ENCODE results near the gene ARHGAP9. TPM values are rescaled to one million over a fixed set of nuclear protein-coding genes. Genes with fewer than 3 reads are reported as not detected.
"Not testable (repeated sequence)": the region's sequence is repeated elsewhere in the genome, so short reads cannot be mapped to it uniquely, and the experiment has no call there.

ARHGAP9 gene
- total RNA-seq, 3 donors from 2014 or later (not counting 1 experiment from before 2014, with no cell fraction given) = 558 to 1,091 (median 1,015) TPM

- WGBS (ENCODE audit: insufficient coverage) = 94% methylated on average over 5 of the region's 5 CpGs
- no peaks in the 10 kb centered on the region for H3K27me3 Mint-ChIP-seq (ENCODE audit: low read depth in 2 of 2)
- H3K27ac ChIP-seq (ENCODE audit: low read length) = no peak overlapping the region
- ATAC-seq (no peak), DNase-seq (no peak)
- peaks cover 77% of the 10 kb centered on the region for H3K36me3 ChIP-seq (ENCODE audit: control insufficient read depth, insufficient read depth, low read length)
- peaks cover 7 to 14% of the 10 kb centered on the region in 2 donors for H3K4me1 Mint-ChIP-seq
- peaks cover 26% of the 10 kb centered on the region for H3K36me3 Mint-ChIP-seq
- H3K27ac Mint-ChIP-seq = peak overlapping the region; percentile 26 to 60
- no peaks in the 10 kb centered on the region for H3K9me3 Mint-ChIP-seq
- H3K4me3 ChIP-seq (ENCODE audit: low read length) = no peak overlapping the region
- H3K4me1 ChIP-seq (ENCODE audit: control insufficient read depth, insufficient read depth, low read length) = peaks cover 4% of the 10 kb centered on the region
- intact Hi-C loops (cut with micrococcal nuclease) = no loop called here
- H3K27me3 ChIP-seq (ENCODE audit: control insufficient read depth, insufficient read depth, low read length) = no peaks in the 10 kb centered on the region
- no peak for TF ChIP-seq CTCF (IDR thresholded peaks at IDR 0.05)
- H3K9me3 ChIP-seq (ENCODE audit: control insufficient read depth, insufficient read depth, low read length) = no peaks in the 10 kb centered on the region
- H3K4me3 Mint-ChIP-seq = no peak overlapping the region
These were observed 33.6 kb upstream of the ARHGAP9 start for GRCh38 chr12:57513266-57513665.

- Histone ChIP-seq H3K36me3 (ENCODE audit: control insufficient read depth, insufficient read depth, low read length) (peaks cover 72% of the 10 kb centered on the region), H3K27ac (ENCODE audit: low read length) (no peak overlapping the region), H3K27me3 (ENCODE audit: control insufficient read depth, insufficient read depth, low read length) (no peaks in the 10 kb centered on the region), H3K4me3 (ENCODE audit: low read length) (no peak overlapping the region), H3K9me3 (ENCODE audit: control insufficient read depth, insufficient read depth, low read length) (no peaks in the 10 kb centered on the region), H3K4me1 (ENCODE audit: control insufficient read depth, insufficient read depth, low read length) (no peaks in the 10 kb centered on the region)
- peak overlapping the region; percentile 26 to 60 for H3K27ac Mint-ChIP-seq
- H3K9me3 Mint-ChIP-seq = no peaks in the 10 kb centered on the region
- H3K4me3 Mint-ChIP-seq = no peak overlapping the region
- intact Hi-C loops (cut with micrococcal nuclease) = no loop called here
- H3K4me1 Mint-ChIP-seq = peaks cover 5 to 10% of the 10 kb centered on the region in 2 donors
- TF ChIP-seq CTCF (IDR thresholded peaks at IDR 0.05) = no peak
- peak in 1 of 3 donors; percentile 7 for ATAC-seq
- DNase-seq = no peak
- WGBS (ENCODE audit: insufficient coverage) = 97% methylated on average over 6 of the region's 6 CpGs
- H3K36me3 Mint-ChIP-seq = peaks cover 26% of the 10 kb centered on the region
- H3K27me3 Mint-ChIP-seq (ENCODE audit: low read depth in 2 of 2) = no peaks in the 10 kb centered on the region
These were observed 33.0 kb upstream of the ARHGAP9 start for GRCh38 chr12:57512665-57513064.

- H3K27me3 ChIP-seq (ENCODE audit: control insufficient read depth, insufficient read depth, low read length) = no peaks in the 10 kb centered on the region
- H3K4me1 Mint-ChIP-seq = peaks cover under 1 to 5% of the 10 kb centered on the region in 2 donors
- H3K27ac ChIP-seq (ENCODE audit: low read length) = no peak overlapping the region
- H3K4me1 ChIP-seq (ENCODE audit: control insufficient read depth, insufficient read depth, low read length) = no peaks in the 10 kb centered on the region
- H3K36me3 Mint-ChIP-seq = peaks cover 21% of the 10 kb centered on the region
- no peak overlapping the region for H3K4me3 Mint-ChIP-seq
- TF ChIP-seq CTCF (IDR thresholded peaks at IDR 0.05) = no peak
- no peak overlapping the region for H3K4me3 ChIP-seq (ENCODE audit: low read length)
- intact Hi-C loops (cut with micrococcal nuclease) = no loop called here
- peak overlapping the region; percentile 26 to 60 for H3K27ac Mint-ChIP-seq
- H3K9me3 ChIP-seq (ENCODE audit: control insufficient read depth, insufficient read depth, low read length) = no peaks in the 10 kb centered on the region
- DNase-seq = no peak
- H3K27me3 Mint-ChIP-seq (ENCODE audit: low read depth in 2 of 2) = no peaks in the 10 kb centered on the region
- H3K9me3 Mint-ChIP-seq = no peaks in the 10 kb centered on the region
- 98% methylated on average over 6 of the region's 7 CpGs for WGBS (ENCODE audit: insufficient coverage)
- peak in 1 of 3 donors; percentile 10 for ATAC-seq
- H3K36me3 ChIP-seq (ENCODE audit: control insufficient read depth, insufficient read depth, low read length) = peaks cover 63% of the 10 kb centered on the region
These were observed 32.1 kb upstream of the ARHGAP9 start for GRCh38 chr12:57511588-57512325.

- Histone ChIP-seq H3K36me3 (ENCODE audit: control insufficient read depth, insufficient read depth, low read length) (peaks cover 62% of the 10 kb centered on the region), H3K27ac (ENCODE audit: low read length) (no peak overlapping the region), H3K27me3 (ENCODE audit: control insufficient read depth, insufficient read depth, low read length) (no peaks in the 10 kb centered on the region), H3K4me1 (ENCODE audit: control insufficient read depth, insufficient read depth, low read length) (no peaks in the 10 kb centered on the region), H3K4me3 (ENCODE audit: low read length) (no peak overlapping the region), H3K9me3 (ENCODE audit: control insufficient read depth, insufficient read depth, low read length) (no peaks in the 10 kb centered on the region)
- H3K27me3 Mint-ChIP-seq (ENCODE audit: low read depth in 2 of 2) = no peaks in the 10 kb centered on the region
- DNase-seq (no peak), ATAC-seq (no peak)
- intact Hi-C loops (cut with micrococcal nuclease) = no loop called here
- no peak overlapping the region for H3K4me3 Mint-ChIP-seq
- WGBS (ENCODE audit: insufficient coverage) = 100% methylated on average over 4 of the region's 4 CpGs
- H3K36me3 Mint-ChIP-seq = peaks cover 19% of the 10 kb centered on the region
- H3K27ac Mint-ChIP-seq = no peak overlapping the region
- H3K9me3 Mint-ChIP-seq = no peaks in the 10 kb centered on the region
- H3K4me1 Mint-ChIP-seq = peaks cover 0 to 5% of the 10 kb centered on the region in 2 donors
- TF ChIP-seq CTCF (IDR thresholded peaks at IDR 0.05) = no peak
These were observed 31.5 kb upstream of the ARHGAP9 start for GRCh38 chr12:57511161-57511560.

- peaks cover 16% of the 10 kb centered on the region for H3K36me3 Mint-ChIP-seq
- H3K9me3 Mint-ChIP-seq; H3K4me1 Mint-ChIP-seq; H3K9me3 ChIP-seq (ENCODE audit: control insufficient read depth, insufficient read depth, low read length); H3K27ac ChIP-seq (ENCODE audit: low read length); H3K4me3 ChIP-seq (ENCODE audit: low read length); H3K4me1 ChIP-seq (ENCODE audit: control insufficient read depth, insufficient read depth, low read length); ATAC-seq; intact Hi-C loops (cut with micrococcal nuclease); H3K27ac Mint-ChIP-seq; H3K27me3 Mint-ChIP-seq (ENCODE audit: low read depth in 2 of 2); DNase-seq; H3K4me3 Mint-ChIP-seq; H3K27me3 ChIP-seq (ENCODE audit: control insufficient read depth, insufficient read depth, low read length): not testable (repeated sequence)
- WGBS (ENCODE audit: insufficient coverage) = 95% methylated on average over 9 of the region's 28 CpGs
- H3K36me3 ChIP-seq (ENCODE audit: control insufficient read depth, insufficient read depth, low read length) = peaks cover 46% of the 10 kb centered on the region
These were observed 28.1 kb upstream of the ARHGAP9 start for GRCh38 chr12:57507796-57508195.
